RWPE2 (cell line): ENCODE data around the gene FMN1.

Experiments
- ATAC-seq: fragments of 200-7000 bp; cut with Tn5 transposase; 3 replicates; pipeline ENCODE4 v1.9.1; 2021; ENCODE audit warnings: low read depth
- DNase-seq: peaks from one replicate; pipeline ENCODE4 v3.0.0-alpha.2; 2020; ENCODE audit warnings: low spot score
- H3K27ac ChIP-seq: fragments of 450-650 bp; 2 replicates; pipeline ENCODE4 v1.5.1; 2017; ENCODE audit warnings: mild to moderate bottlenecking; ENCODE audit not compliant: poor library complexity, severe bottlenecking
- H3K27me3 ChIP-seq: fragments of 250-450 bp; sonication (Bioruptor Pico); 2 replicates; pipeline ENCODE4 v1.5.1; 2021; ENCODE audit warnings: mild to moderate bottlenecking, moderate library complexity; ENCODE audit not compliant: insufficient read depth, poor library complexity, severe bottlenecking
- H3K36me3 ChIP-seq: fragments of 250-450 bp; sonication (Bioruptor Pico); 2 replicates; pipeline ENCODE4 v1.5.1; 2020; ENCODE audit warnings: low read depth, mild to moderate bottlenecking, moderate library complexity
- H3K4me1 ChIP-seq: fragments of 250-450 bp; sonication (Bioruptor Pico); 2 replicates; pipeline ENCODE4 v1.5.1; 2021; ENCODE audit warnings: mild to moderate bottlenecking, moderate library complexity; ENCODE audit not compliant: insufficient read depth, poor library complexity, severe bottlenecking
- H3K4me3 ChIP-seq: fragments of 250-450 bp; sonication (Bioruptor Pico); 2 replicates; pipeline ENCODE4 v1.5.1; 2021; ENCODE audit warnings: mild to moderate bottlenecking, moderate library complexity; ENCODE audit not compliant: severe bottlenecking
- H3K9me3 ChIP-seq: fragments of 250-450 bp; sonication (Bioruptor Pico); 2 replicates; pipeline ENCODE4 v1.5.1; 2021; ENCODE audit warnings: mild to moderate bottlenecking, moderate library complexity; ENCODE audit not compliant: severe bottlenecking
- TF ChIP-seq, protein P1 (sequence below): fragments of 450-650 bp; IDR thresholded peaks from one replicate; pipeline ENCODE4 v1.5.1; 2017; ENCODE audit warnings: mild to moderate bottlenecking, moderate library complexity; ENCODE audit not compliant: poor library complexity, severe bottlenecking

The FMN1 gene

DNA sequence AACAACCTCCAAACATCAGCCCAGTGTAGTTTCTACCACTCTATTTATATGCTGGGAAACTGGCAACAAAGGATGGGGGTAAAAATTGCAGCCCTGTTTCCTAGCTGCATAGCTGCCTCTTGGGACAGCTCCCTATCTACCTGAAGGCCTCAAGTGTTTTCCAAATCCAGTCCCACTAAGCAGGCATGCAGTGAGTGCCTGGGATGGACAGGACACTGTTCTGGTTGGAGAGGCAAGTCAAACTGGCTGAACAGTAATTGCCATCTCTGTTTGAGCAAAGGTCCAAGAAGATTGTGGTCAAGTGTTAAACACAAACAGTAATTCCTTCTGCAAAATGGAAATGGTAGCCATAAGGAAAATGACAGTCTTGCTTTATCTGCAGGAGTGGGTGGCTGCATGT, 125.4 kb downstream of the FMN1 start:
- no peaks in the 10 kb centered on the region for H3K9me3 ChIP-seq
- no peak overlapping the region for H3K4me3 ChIP-seq
- DNase-seq (no peak), ATAC-seq (peak; percentile 11)
- H3K36me3 ChIP-seq, result no peaks in the 10 kb centered on the region
- H3K4me1 ChIP-seq, result peaks cover 21% of the 10 kb centered on the region
- no peaks in the 10 kb centered on the region for H3K27me3 ChIP-seq
- TF ChIP-seq, protein P1, sequence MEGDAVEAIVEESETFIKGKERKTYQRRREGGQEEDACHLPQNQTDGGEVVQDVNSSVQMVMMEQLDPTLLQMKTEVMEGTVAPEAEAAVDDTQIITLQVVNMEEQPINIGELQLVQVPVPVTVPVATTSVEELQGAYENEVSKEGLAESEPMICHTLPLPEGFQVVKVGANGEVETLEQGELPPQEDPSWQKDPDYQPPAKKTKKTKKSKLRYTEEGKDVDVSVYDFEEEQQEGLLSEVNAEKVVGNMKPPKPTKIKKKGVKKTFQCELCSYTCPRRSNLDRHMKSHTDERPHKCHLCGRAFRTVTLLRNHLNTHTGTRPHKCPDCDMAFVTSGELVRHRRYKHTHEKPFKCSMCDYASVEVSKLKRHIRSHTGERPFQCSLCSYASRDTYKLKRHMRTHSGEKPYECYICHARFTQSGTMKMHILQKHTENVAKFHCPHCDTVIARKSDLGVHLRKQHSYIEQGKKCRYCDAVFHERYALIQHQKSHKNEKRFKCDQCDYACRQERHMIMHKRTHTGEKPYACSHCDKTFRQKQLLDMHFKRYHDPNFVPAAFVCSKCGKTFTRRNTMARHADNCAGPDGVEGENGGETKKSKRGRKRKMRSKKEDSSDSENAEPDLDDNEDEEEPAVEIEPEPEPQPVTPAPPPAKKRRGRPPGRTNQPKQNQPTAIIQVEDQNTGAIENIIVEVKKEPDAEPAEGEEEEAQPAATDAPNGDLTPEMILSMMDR, result no peak
- peak overlapping the region; percentile 68 for H3K27ac ChIP-seq

- Histone ChIP-seq H3K36me3 (no peaks in the 10 kb centered on the region), H3K9me3 (no peaks in the 10 kb centered on the region), H3K27me3 (no peaks in the 10 kb centered on the region), H3K4me1 (peaks cover 21% of the 10 kb centered on the region), H3K27ac (peak overlapping the region; percentile 68), H3K4me3 (no peak overlapping the region)
- ATAC-seq (peak; percentile 98), DNase-seq (peak; percentile 82)
- TF ChIP-seq, protein P1, result no peak
Measured at GRCh38 chr15:33068511-33068990, 126.0 kb downstream of the FMN1 start.

DNA sequence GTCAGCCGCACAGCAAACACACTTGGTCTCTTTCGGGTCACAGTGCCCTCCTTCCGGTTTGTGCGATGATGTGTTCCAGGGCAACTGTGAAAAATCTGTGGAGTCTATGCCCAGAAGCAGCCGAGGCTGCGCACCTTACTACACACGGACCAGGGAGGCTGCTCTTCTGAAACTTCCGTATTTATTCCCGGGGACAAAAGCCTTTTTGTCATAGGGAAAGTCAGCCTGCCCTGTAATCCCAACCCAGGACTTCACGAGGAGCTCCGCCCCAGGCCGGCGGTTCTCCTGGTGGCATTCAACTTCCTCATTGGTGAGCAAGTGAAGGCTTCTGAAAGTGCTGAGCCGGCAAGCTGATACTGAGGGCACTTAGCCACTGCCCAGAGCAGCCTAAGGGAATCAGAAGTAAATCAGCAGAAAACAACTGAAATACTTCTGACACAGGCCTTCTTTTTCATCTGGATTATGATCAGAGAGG, 126.5 kb downstream of the FMN1 start:
- DNase-seq (no peak), ATAC-seq (peak; percentile 32)
- Histone ChIP-seq H3K27me3 (no peaks in the 10 kb centered on the region), H3K9me3 (no peaks in the 10 kb centered on the region), H3K36me3 (no peaks in the 10 kb centered on the region), H3K4me3 (no peak overlapping the region), H3K27ac (peak overlapping the region; percentile 68), H3K4me1 (peaks cover 21% of the 10 kb centered on the region)
- TF ChIP-seq, protein P1, result no peak

GRCh38 chr15:33067456-33067855, 127.1 kb downstream of the FMN1 start:
- ATAC-seq, result no peak
- Histone ChIP-seq H3K36me3 (no peaks in the 10 kb centered on the region), H3K27me3 (no peaks in the 10 kb centered on the region), H3K27ac (peak overlapping the region; percentile 68), H3K9me3 (no peaks in the 10 kb centered on the region), H3K4me3 (no peak overlapping the region), H3K4me1 (peaks cover 21% of the 10 kb centered on the region)
- TF ChIP-seq, protein P1, result no peak
- no peak for DNase-seq

GRCh38 chr15:33066584-33066983, 127.9 kb downstream of the FMN1 start:
- no peak for DNase-seq
- Histone ChIP-seq H3K9me3 (no peaks in the 10 kb centered on the region), H3K4me1 (peaks cover 21% of the 10 kb centered on the region), H3K4me3 (no peak overlapping the region), H3K27ac (no peak overlapping the region), H3K36me3 (no peaks in the 10 kb centered on the region), H3K27me3 (no peaks in the 10 kb centered on the region)
- ATAC-seq, result no peak
- TF ChIP-seq, protein P1, result no peak
